K562 (cell line): ENCODE measurements around the gene RPL3. TPM values are rescaled to one million over a fixed set of nuclear protein-coding genes. Genes with fewer than 3 reads are reported as not detected.

Experiments used
- BCLAF1 ChIP-seq, 2 experiments: fragments of 450-650 bp in 1 of 2; IDR thresholded peaks; 2 replicates each; pipeline ENCODE4 v1.6.1; 2011 to 2017; ENCODE audit warnings: low read depth in 2 of 2, antibody characterized with exemption in 1 of 2, borderline replicate concordance in 1 of 2, low read length in 1 of 2, mild to moderate bottlenecking in 1 of 2, mixed read lengths in 1 of 2; ENCODE audit not compliant: control insufficient read depth in 1 of 2
- CREB3L1 ChIP-seq: fragments of 450-650 bp; IDR thresholded peaks from 2 replicates; pipeline ENCODE4 v1.6.1; 2014; ENCODE audit warnings: low read depth, mild to moderate bottlenecking, moderate library complexity, borderline replicate concordance
- ELF2 ChIP-seq: fragments of 250-450 bp; sonication (Bioruptor Pico); IDR thresholded peaks from 2 replicates; pipeline ENCODE4 v1.5.0; 2021; ENCODE audit warnings: mild to moderate bottlenecking
- ILF3 ChIP-seq: fragments of 450-650 bp; IDR thresholded peaks from 2 replicates; pipeline ENCODE4 v1.6.1; 2018; ENCODE audit warnings: antibody characterized with exemption, mild to moderate bottlenecking, moderate library complexity, borderline replicate concordance
- KLF1 ChIP-seq: fragments of 450-650 bp; IDR thresholded peaks from 2 replicates; pipeline ENCODE4 v1.6.1; 2016; ENCODE audit warnings: missing genetic modification characterization, missing compliant biosample characterization
- NCOA6 ChIP-seq: fragments of 450-650 bp; IDR thresholded peaks from 2 replicates; pipeline ENCODE4 v1.6.1; 2017; ENCODE audit warnings: mild to moderate bottlenecking
- PHF21A ChIP-seq: fragments of 450-650 bp; IDR thresholded peaks from 2 replicates; pipeline ENCODE4 v1.6.1; 2017; ENCODE audit warnings: low read depth, borderline replicate concordance
- PYGO2 ChIP-seq: fragments of 450-650 bp; IDR thresholded peaks from 2 replicates; pipeline ENCODE4 v1.6.1; 2016; ENCODE audit warnings: mild to moderate bottlenecking, missing genetic modification characterization, moderate library complexity, missing compliant biosample characterization
- RBFOX2 ChIP-seq: fragments of 200-400 bp; formaldehyde crosslinking; IDR thresholded peaks from 2 replicates; pipeline ENCODE4 v1.6.1; 2017; ENCODE audit warnings: low read depth, mild to moderate bottlenecking, low read length, moderate library complexity
- SLC30A9 ChIP-seq: fragments of 250-450 bp; sonication (Bioruptor Pico); IDR thresholded peaks from 2 replicates; pipeline ENCODE4 v1.8.0; 2022; ENCODE audit warnings: mild to moderate bottlenecking, moderate library complexity
- SMARCA5 ChIP-seq: fragments of 450-650 bp; IDR thresholded peaks from 2 replicates; pipeline ENCODE4 v1.6.1; 2016
- ZC3H11A ChIP-seq: IDR thresholded peaks from 2 replicates; pipeline ENCODE4 v1.6.1; 2012; ENCODE audit warnings: low read depth, low read length, improper control_type of control experiment
- ZMIZ1 ChIP-seq, 2 experiments: fragments of 150-350 bp in 1 of 2; IDR thresholded peaks; 2 replicates each; pipeline ENCODE4 v1.6.1; 2012 to 2016; ENCODE audit warnings: low read depth in 2 of 2, low read length in 2 of 2, mild to moderate bottlenecking in 1 of 2, moderate library complexity in 1 of 2
- ZNF3 ChIP-seq: fragments of 250-450 bp; sonication (Bioruptor Pico); IDR thresholded peaks from 2 replicates; pipeline ENCODE4 v1.5.0; 2021; ENCODE audit warnings: mild to moderate bottlenecking, moderate library complexity
- ZNF354B ChIP-seq: fragments of 250-450 bp; sonication (Bioruptor Pico); IDR thresholded peaks from 2 replicates; pipeline ENCODE4 v1.4.0; 2020
- polyA plus RNA-seq, 8 experiments: library from polyadenylated mRNA; depleted of rRNA in 4 of 8; stranded (reverse) in 5 of 8; unstranded in 3 of 8; fragments of >200 nt; fragmentation: Nextera tagmentation in 2 of 8; fragmentation: Illumina TruSeq in 1 of 8; extraction: Ambion mirVana in 2 of 8; extraction: Trizol in 1 of 8; gene quantifications; 2 replicates each; pipeline versions ENCODE4 v1.2.1 to v1.2.3, GENCODE V29; 2011 to 2014; ENCODE audit warnings: inconsistent platforms in 1 of 8, missing spikeins in 1 of 8
- total RNA-seq, 7 experiments: library from RNA; depleted of rRNA in 6 of 7; stranded (reverse); fragments of >200 nt in 6 of 7; fragmentation: Illumina TruSeq in 2 of 7; extraction: Trizol in 2 of 7; gene quantifications; 2 replicates each; pipeline versions ENCODE4 v1.2.1 to v1.2.3, GENCODE V29; 2011 to 2021; ENCODE audit warnings: low replicate concordance in 1 of 7

The RPL3 gene
- total and polyA plus RNA-seq, 9 of the 15 experiments (the other 6 are each of a cell fraction or from before 2014, with no cell fraction given) = 1,624 to 4,066 (median 2,565) TPM

- no peak for TF ChIP-seq PYGO2 (tag)
- TF ChIP-seq ZMIZ1 (IDR thresholded peaks at IDR 0.05; ENCODE audit: low read depth in 2 of 2, low read length in 2 of 2) = no peak
- TF ChIP-seq ELF2 = no peak
- no peak for TF ChIP-seq NCOA6
- TF ChIP-seq ILF3 = no peak
- TF ChIP-seq BCLAF1 (IDR thresholded peaks at IDR 0.05; ENCODE audit: borderline replicate concordance in 1 of 2, control insufficient read depth in 1 of 2, low read depth in 2 of 2, low read length in 1 of 2) = no peak
- TF ChIP-seq RBFOX2 = peak; percentile 71
- TF ChIP-seq SMARCA5 = no peak
- TF ChIP-seq ZNF354B = no peak
- no peak for TF ChIP-seq ZNF3 (CRISPR knock-in tag)
- no peak for TF ChIP-seq KLF1 (tag)
- TF ChIP-seq PHF21A = no peak
- TF ChIP-seq ZC3H11A = no peak
- no peak for TF ChIP-seq SLC30A9 (CRISPR knock-in tag)
- TF ChIP-seq CREB3L1 = no peak
Observed at GRCh38 chr22:39292561-39293074, 26.8 kb downstream of the RPL3 start (continued).
